Measurements from ENCODE around the gene EDN2. TPM values are rescaled to one million over a fixed set of nuclear protein-coding genes. Genes with fewer than 3 reads are reported as not detected.

The EDN2 gene
- total RNA-seq, 2 donors from 2014 or later = 0.78 TPM; not detected in 1

DNA sequence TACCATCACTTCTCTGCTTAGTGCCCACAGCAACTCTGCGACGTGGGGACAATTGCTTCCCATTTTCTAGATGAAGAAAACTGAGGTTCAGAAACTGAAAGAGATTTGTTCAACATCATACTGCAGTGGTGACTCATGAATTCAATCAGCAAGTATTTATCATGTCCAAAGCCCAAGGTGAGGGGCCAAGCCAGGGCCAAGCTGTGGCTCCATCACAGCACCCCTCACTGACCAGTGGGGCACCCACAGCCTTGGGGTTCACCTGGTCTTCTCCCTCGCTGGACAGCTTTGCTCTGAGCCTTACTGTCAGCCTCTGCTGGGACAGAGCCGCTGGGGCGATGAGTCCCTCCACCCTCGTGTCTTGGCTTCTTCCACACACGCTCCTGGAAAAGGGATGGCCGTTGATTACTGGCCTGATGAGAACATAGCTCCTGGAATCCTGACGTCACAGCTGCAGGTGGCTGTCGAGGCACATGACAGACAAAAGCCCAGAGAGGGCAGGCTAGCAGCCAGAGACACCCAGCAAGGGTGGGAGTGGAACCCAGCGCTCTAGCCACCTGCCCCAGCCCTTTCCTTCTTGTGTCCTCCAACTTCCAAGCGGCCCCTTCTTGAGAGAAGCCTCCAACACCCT, 6.2 kb downstream of the EDN2 start:
- Histone ChIP-seq H3K9me3 (no peaks in the 10 kb centered on the region), H3K4me1 (peaks cover 0 to 64% of the 10 kb centered on the region in 2 donors), H3K27me3 (no peaks in the 10 kb centered on the region), H3K27ac (no peak overlapping the region), H3K36me3 (no peaks in the 10 kb centered on the region), H3K4me3 (no peak overlapping the region)
- TF ChIP-seq, protein P1, sequence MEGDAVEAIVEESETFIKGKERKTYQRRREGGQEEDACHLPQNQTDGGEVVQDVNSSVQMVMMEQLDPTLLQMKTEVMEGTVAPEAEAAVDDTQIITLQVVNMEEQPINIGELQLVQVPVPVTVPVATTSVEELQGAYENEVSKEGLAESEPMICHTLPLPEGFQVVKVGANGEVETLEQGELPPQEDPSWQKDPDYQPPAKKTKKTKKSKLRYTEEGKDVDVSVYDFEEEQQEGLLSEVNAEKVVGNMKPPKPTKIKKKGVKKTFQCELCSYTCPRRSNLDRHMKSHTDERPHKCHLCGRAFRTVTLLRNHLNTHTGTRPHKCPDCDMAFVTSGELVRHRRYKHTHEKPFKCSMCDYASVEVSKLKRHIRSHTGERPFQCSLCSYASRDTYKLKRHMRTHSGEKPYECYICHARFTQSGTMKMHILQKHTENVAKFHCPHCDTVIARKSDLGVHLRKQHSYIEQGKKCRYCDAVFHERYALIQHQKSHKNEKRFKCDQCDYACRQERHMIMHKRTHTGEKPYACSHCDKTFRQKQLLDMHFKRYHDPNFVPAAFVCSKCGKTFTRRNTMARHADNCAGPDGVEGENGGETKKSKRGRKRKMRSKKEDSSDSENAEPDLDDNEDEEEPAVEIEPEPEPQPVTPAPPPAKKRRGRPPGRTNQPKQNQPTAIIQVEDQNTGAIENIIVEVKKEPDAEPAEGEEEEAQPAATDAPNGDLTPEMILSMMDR (IDR thresholded peaks at IDR 0.05) = no peak
- no peak for DNase-seq (ENCODE audit: low spot score)

DNA sequence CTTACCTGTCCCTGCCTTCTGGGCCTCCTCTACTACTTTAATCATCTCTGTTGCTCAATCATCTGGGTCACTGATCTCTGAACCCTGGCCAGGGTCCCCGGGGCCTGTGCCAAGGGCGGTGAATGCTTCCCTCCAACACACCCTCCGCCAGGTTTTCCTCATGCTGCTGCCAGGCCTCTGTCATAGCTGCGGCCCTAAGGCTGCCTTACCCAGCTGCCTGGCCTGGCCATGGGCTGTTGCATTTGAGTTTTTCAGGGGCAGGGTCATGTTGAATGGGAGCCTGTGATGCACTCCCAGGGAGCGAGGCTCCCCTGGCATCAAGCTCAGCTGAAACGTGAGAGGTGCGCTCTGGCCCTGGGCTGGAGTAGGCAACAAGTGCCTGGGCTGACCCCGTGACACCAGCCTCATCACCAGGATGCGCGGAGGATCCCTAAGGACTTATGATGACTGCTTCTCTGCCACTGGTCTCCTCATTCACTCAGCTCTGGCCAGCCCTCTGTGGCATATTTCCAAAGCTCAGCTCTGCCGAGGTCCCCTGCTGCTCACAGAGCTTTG, 7.6 kb downstream of the EDN2 start:
- H3K36me3 ChIP-seq = no peaks in the 10 kb centered on the region
- TF ChIP-seq, protein P1 (IDR thresholded peaks at IDR 0.05) = no peak
- H3K4me3 ChIP-seq = no peak overlapping the region
- no peaks in the 10 kb centered on the region for H3K9me3 ChIP-seq
- DNase-seq (ENCODE audit: low spot score) = no peak
- H3K27ac ChIP-seq = peak overlapping the region; percentile 1 to 16
- peaks cover 0 to 52% of the 10 kb centered on the region in 2 donors for H3K4me1 ChIP-seq
- no peaks in the 10 kb centered on the region for H3K27me3 ChIP-seq

DNA sequence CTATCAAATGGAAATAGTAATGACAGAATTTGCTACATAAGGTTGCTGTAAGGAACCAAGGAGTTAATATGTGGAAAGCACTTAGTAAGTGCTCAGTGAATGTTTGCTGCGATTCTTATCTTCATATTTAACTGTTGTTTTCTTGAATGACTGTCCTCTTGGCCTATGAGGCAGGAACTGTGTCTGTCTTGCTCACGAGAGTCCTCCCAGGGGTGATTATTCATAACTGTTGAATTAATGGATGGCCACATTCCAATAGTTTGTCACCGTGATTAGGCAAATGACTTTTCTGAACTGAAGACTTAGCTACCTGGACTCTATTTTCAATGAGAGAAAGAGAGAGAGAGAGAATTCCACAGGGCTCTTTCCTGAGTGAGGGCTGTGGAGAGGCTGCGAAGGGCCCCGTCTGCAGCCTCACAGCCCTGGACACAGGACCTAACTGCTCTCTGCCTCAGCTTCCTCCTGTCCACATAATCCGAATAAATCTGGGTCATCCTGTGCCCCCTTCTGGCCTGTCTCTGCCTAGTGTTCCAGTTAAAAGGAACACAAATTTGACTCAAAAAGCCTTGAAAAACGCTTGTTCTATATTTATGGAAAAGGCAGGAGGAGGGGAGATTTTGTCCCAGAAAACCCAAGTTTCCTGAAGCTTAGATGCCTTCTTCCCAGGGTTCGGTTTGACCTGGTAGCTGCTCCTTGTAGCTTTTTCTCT, 8.5 kb downstream of the EDN2 start:
- Histone ChIP-seq H3K4me1 (peaks cover 0 to 52% of the 10 kb centered on the region in 2 donors), H3K27ac (peak overlapping the region in 1 of 2 donors; percentile 1), H3K36me3 (no peaks in the 10 kb centered on the region), H3K4me3 (no peak overlapping the region), H3K9me3 (no peaks in the 10 kb centered on the region), H3K27me3 (no peaks in the 10 kb centered on the region)
- TF ChIP-seq, protein P1 (IDR thresholded peaks at IDR 0.05) = no peak
- DNase-seq (ENCODE audit: low spot score) = no peak

GRCh38 chr1:41475346-41475745, 9.1 kb downstream of the EDN2 start:
- no peaks in the 10 kb centered on the region for H3K9me3 ChIP-seq
- TF ChIP-seq, protein P1 (IDR thresholded peaks at IDR 0.05) = no peak
- no peaks in the 10 kb centered on the region for H3K36me3 ChIP-seq
- no peak overlapping the region for H3K4me3 ChIP-seq
- H3K4me1 ChIP-seq = peaks cover 0 to 52% of the 10 kb centered on the region in 2 donors
- DNase-seq (ENCODE audit: low spot score) = no peak
- H3K27me3 ChIP-seq = no peaks in the 10 kb centered on the region
- peak overlapping the region; percentile 77 to 79 for H3K27ac ChIP-seq

GRCh38 chr1:41474490-41475271, 9.8 kb downstream of the EDN2 start:
- no peaks in the 10 kb centered on the region for H3K36me3 ChIP-seq
- no peak for DNase-seq (ENCODE audit: low spot score)
- H3K9me3 ChIP-seq = no peaks in the 10 kb centered on the region
- no peaks in the 10 kb centered on the region for H3K27me3 ChIP-seq
- H3K4me1 ChIP-seq = peaks cover 0 to 52% of the 10 kb centered on the region in 2 donors
- no peak overlapping the region for H3K4me3 ChIP-seq
- TF ChIP-seq, protein P1 (IDR thresholded peaks at IDR 0.05) = no peak
- H3K27ac ChIP-seq = peak overlapping the region; percentile 77 to 79

Data from right atrium auricular region (tissue), 2 donors.